Fibroblast of villous mesenchyme (primary cell): ENCODE measurements around the gene MAGI2. TPM values are rescaled to one million over a fixed set of nuclear protein-coding genes. Genes with fewer than 3 reads are reported as not detected.

Experiments used
- DNase-seq: peaks from one replicate; pipeline ENCODE4 v3.0.0-alpha.2; 2010; ENCODE audit warnings: low read depth
- H3K4me3 ChIP-seq: 2 replicates; pipeline ENCODE4 v1.5.1; 2011; ENCODE audit warnings: low read depth, mild to moderate bottlenecking, low read length
- total RNA-seq: library from RNA; depleted of rRNA; stranded (reverse); fragments of >200 nt; gene quantifications from 2 replicates; pipeline ENCODE4 v1.2.3, GENCODE V29; 2012
- TF ChIP-seq, protein P1 (sequence below): IDR thresholded peaks from 2 replicates; pipeline ENCODE4 v1.5.1; 2012; ENCODE audit warnings: low read depth, mild to moderate bottlenecking, low read length; ENCODE audit not compliant: insufficient read depth

Gene MAGI2
- total RNA-seq, 1 donor = 24.6 TPM

DNA sequence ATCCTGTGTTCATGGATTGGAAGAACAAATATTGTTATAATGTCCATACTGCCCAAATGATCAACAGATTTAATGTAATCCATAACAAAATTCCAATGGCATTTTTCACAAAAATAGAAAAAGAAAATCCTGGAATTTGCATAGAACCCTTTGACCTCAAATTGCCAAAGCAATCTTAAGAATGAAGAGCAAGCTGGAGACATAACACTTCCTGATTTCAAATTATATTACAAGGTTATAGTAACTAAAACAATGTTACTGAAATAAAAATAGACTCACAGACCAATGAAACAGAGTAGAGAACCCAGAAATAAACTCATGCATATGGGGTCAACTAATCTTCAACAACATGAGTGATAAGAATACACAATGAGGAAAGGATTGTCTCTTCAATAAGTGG, 1352.4 kb downstream of the MAGI2 start:
- DNase-seq = no peak
- no peak overlapping the region for H3K4me3 ChIP-seq
- TF ChIP-seq, protein P1, sequence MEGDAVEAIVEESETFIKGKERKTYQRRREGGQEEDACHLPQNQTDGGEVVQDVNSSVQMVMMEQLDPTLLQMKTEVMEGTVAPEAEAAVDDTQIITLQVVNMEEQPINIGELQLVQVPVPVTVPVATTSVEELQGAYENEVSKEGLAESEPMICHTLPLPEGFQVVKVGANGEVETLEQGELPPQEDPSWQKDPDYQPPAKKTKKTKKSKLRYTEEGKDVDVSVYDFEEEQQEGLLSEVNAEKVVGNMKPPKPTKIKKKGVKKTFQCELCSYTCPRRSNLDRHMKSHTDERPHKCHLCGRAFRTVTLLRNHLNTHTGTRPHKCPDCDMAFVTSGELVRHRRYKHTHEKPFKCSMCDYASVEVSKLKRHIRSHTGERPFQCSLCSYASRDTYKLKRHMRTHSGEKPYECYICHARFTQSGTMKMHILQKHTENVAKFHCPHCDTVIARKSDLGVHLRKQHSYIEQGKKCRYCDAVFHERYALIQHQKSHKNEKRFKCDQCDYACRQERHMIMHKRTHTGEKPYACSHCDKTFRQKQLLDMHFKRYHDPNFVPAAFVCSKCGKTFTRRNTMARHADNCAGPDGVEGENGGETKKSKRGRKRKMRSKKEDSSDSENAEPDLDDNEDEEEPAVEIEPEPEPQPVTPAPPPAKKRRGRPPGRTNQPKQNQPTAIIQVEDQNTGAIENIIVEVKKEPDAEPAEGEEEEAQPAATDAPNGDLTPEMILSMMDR = no peak

DNA sequence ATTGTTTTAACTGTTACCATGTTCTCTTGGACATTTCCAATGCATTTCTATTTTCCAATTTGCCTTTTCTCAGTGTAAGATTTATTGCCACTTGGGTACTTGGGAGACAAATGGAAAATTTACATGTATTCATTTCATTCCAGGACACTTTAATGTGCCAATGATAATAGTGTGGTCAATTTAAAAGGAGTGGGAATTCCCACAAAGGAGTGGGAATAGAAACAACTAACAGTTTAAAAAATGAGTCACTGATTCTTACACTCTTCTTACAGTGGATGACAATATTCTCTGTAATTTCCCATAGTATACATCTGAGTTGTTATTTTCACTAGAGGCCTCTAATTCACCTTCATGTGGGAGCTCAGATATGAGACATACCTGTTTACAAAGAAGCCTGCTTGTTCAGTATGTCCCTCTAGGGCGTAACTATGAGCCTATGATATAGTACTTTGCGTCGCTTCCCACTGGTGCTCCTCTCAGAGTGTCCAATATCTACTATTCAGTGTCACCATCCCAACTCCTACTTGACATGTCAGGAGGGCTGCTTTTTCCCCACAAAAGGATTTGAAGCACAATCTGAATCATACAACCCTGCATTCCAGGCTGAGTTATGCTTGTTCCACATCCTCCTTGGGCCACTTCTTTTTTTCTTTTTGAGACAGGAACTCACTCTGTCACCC, 1353.6 kb downstream of the MAGI2 start:
- no peak for DNase-seq

DNA sequence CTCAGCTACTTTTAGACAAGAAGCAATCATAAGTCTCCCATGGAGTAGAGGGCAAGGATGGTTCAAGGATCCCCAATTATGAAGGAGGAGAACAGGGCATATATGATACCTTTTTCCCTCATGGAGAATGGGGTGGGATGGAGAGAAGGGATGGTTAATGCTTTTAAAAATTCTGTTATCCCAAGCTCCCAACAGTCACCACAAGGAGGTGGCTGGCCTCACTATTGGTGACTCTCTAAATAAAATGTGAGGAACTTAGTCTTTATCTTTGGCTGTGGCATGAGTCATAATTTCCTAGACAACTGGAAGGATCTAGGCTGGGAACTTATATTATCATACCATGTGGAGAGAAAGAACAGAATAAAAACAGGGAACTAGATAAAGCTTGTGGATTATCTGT, 1357.9 kb downstream of the MAGI2 start:
- H3K4me3 ChIP-seq = no peak overlapping the region
- peak; percentile 32 for DNase-seq
- TF ChIP-seq, protein P1 = no peak

More for the DNA sequence above, 1353.6 kb downstream of the MAGI2 start:
- H3K4me3 ChIP-seq = no peak overlapping the region
- TF ChIP-seq, protein P1 = no peak

DNA sequence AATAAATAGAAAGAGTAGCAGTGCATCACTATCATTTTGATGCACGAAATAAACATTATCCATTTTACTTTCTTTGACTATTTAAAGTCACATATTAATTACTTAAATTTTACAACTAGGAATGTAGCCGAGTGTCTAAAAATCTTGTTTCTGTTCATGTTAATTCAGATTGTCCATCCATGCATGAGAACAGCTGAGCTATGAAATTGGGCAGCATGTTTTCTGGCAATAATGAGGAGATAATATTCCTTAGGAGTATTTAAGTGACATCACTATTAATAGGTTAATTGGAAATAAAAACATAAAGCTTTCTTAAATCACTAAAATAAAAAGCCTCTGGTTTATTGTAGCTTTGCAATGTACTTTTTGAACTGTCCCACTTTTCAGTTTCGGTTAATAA, 1361.1 kb downstream of the MAGI2 start:
- no peak overlapping the region for H3K4me3 ChIP-seq
- TF ChIP-seq, protein P1 = no peak
- no peak for DNase-seq

DNA sequence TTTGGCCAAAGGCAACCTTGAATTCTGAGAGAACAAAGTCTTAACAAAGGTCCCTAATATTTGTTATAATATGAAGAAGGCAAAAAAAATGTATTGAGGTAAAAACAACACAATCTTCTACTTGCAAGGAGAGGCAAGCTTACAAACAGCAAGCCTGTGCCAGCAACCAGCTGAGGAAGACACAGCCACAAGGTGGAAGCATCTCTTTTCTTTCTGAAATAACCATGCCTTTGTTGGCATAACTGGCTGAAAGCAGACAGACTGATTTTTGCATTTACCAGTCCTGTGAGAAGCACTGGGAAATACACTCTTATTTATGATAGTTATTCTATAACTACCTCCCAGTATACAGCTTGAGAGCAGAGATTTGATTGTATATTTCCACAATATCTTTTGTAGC, 1362.9 kb downstream of the MAGI2 start:
- DNase-seq = no peak
- TF ChIP-seq, protein P1 = no peak
- no peak overlapping the region for H3K4me3 ChIP-seq

DNA sequence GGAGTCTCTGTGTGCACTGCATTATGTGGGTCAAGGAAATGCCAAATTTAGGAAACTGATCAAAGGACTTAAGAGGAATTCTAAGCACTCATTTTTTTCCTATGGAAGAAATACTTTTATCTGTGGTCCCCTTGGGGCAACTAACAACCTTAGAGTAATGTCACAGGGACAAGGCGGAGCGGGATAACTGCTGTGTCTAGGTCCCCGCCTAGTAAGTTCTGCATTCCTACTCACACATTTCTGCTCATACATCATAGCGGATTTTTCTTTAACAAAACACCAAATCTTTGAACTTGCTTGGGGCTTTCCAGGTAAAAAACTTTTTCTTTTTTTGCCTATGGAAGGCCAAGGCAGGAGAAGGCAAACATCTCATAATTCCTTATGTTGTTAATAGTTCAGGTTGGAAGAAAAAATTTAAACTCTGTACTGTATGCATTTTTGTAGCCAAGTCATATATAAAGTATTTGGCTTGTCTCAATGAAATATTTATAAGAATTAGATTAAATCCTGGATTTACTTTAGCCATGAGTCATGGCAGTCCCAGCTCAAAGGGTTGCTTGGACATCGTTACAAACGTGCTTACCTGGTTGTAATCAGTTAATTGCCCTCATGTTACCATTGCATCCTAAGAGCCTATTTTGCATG, 1369.9 kb downstream of the MAGI2 start:
- no peak for DNase-seq
- H3K4me3 ChIP-seq = no peak overlapping the region
- TF ChIP-seq, protein P1 = no peak

DNA sequence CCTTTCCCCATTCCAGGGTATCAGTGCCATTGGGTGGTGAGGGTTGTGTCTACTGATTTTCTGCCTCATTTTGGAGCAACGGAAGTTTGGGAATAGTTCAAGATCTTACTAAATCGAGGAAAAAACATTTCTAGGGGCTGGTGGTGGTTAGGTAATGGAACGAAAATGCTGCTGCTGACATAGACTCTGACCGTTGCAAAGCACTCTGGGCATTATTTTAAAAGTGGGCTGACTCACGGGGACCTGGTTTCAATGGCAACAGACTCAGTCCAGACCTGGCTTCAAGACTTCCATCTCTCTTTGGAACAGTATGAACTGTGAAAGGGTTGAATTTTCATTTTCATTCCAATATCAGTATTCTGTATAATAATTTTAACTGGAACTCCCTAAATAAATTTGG, 1370.9 kb downstream of the MAGI2 start:
- no peak for DNase-seq
- H3K4me3 ChIP-seq = no peak overlapping the region
- TF ChIP-seq, protein P1 = no peak
